Heart left ventricle (tissue), 13 donors: Measurements from ENCODE around the gene FKBP8.

Source experiments
- POLR2A ChIP-seq, 2 donors: fragments of 450-650 bp; IDR thresholded peaks; one replicate each; pipeline ENCODE4 v1.6.1; 2017; ENCODE audit warnings: antibody characterized with exemption in 2 of 2, mild to moderate bottlenecking in 2 of 2, moderate library complexity in 2 of 2
- TF ChIP-seq, protein P1 (sequence below), 12 donors: fragments of 200-600 bp; sonication (generic) in 4 of 12; IDR thresholded peaks; one replicate each; pipeline versions ENCODE4 v1.5.0 to v1.8.0; 2018 to 2022; ENCODE audit warnings: antibody characterized with exemption in 12 of 12, mild to moderate bottlenecking in 5 of 12
- donor health status: ischemic (EF 13 %, LVEDD 7.1; RV severe dilation, severe dysfunction).
- donor health status: DM: no; HTN: yes; CAD: no.
- donor health status: DM: no; HTN: no; CAD: no.
- donor health status: ischemic (EF 25% LVEDD 6.9; RV normal size, moderate dysfunction).
- donor health status: ischemic (EF 25% LVEDD 5.7; RV mildly dilated, moderate dysfunction).
- donor health status: ischemic (EF 35%, LVEDD 5.7; RV mildly dilated, moderate dysfunction).
- donor health status: nonischemic (EF 11% LVEDD 7.7; RV severe dilation, severe dysfunction).
- donor health status: DM: yes; HTN: yes; CAD: no.
- donor health status: PGD.
- donor health status: ischemic (EF 29% LVEDD 5.4; RV normal size, mild dysfunction).
- donor health status: nonischemic (EF 23%, LVEDD 6.1; RV moderate dilation, normal function).

DNA sequence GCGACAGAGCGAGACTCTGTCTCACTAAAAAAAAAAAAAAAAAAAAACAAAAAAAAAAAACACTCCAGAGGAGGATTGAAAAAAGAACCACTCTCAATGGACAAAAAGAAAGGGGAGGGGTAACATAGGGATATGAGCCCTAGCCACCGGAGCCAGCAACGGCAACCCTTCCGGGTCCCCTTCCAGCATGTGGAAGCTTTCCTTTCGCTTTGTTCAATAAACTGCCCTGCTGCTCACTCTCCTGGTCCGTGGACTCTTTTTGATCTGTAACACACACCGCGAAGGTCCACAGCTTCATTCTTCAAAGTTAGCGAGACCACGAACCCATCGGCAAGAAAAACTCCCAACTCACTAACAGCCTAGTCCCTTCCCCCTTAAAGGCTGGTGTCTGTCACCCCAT, 44.2 kb upstream of the FKBP8 start:
- TF ChIP-seq, protein P1, sequence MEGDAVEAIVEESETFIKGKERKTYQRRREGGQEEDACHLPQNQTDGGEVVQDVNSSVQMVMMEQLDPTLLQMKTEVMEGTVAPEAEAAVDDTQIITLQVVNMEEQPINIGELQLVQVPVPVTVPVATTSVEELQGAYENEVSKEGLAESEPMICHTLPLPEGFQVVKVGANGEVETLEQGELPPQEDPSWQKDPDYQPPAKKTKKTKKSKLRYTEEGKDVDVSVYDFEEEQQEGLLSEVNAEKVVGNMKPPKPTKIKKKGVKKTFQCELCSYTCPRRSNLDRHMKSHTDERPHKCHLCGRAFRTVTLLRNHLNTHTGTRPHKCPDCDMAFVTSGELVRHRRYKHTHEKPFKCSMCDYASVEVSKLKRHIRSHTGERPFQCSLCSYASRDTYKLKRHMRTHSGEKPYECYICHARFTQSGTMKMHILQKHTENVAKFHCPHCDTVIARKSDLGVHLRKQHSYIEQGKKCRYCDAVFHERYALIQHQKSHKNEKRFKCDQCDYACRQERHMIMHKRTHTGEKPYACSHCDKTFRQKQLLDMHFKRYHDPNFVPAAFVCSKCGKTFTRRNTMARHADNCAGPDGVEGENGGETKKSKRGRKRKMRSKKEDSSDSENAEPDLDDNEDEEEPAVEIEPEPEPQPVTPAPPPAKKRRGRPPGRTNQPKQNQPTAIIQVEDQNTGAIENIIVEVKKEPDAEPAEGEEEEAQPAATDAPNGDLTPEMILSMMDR (IDR thresholded peaks at IDR 0.05) = no peak
- no peak for TF ChIP-seq POLR2A (IDR thresholded peaks at IDR 0.05)
